WTC11 (cell line): ENCODE data around the gene DSTYK. TPM values are rescaled to one million over a fixed set of nuclear protein-coding genes. Genes with fewer than 3 reads are reported as not detected.

ENCODE experiments used
- ATAC-seq: fragments of 200-7000 bp; cut with Tn5 transposase; 2 replicates; pipeline ENCODE4 v1.10.0; 2021; ENCODE audit warnings: mild to moderate bottlenecking, moderate library complexity
- CTCF ChIA-PET: fragments of 300-600 bp; sonication (Branson Sonifier 250); formaldehyde crosslinking; loops from one replicate; lab custom pipeline; 2021; ENCODE audit warnings: antibody characterized with exemption; lab: Charles Lee
- POLR2A ChIA-PET: fragments of 350-600 bp; sonication (Branson Sonifier 250); formaldehyde crosslinking; loops from one replicate; lab custom pipeline; 2021; ENCODE audit warnings: antibody characterized with exemption; lab: Charles Lee
- DNase-seq: peaks from one replicate; pipeline ENCODE4 v3.0.0; 2021; ENCODE audit warnings: low spot score
- H3K27ac Mint-ChIP-seq: 2 replicates; pipeline ENCODE4 v1.8.0; 2021; ENCODE audit warnings: mixed read lengths
- H3K27me3 Mint-ChIP-seq: 2 replicates; pipeline ENCODE4 v1.8.0; 2021; ENCODE audit warnings: low read depth, mild to moderate bottlenecking, moderate library complexity, mixed read lengths
- H3K36me3 Mint-ChIP-seq: 2 replicates; pipeline ENCODE4 v1.8.0; 2021; ENCODE audit warnings: mixed read lengths
- H3K4me1 Mint-ChIP-seq: 2 replicates; pipeline ENCODE4 v1.8.0; 2022; ENCODE audit warnings: mixed read lengths
- H3K4me3 Mint-ChIP-seq: 2 replicates; pipeline ENCODE4 v1.8.0; 2021; ENCODE audit warnings: mild to moderate bottlenecking, moderate library complexity, mixed read lengths
- H3K9me3 Mint-ChIP-seq: 2 replicates; pipeline ENCODE4 v1.8.0; 2021; ENCODE audit warnings: mixed read lengths
- CTCF ChIP-seq: fragments of 200-600 bp; IDR thresholded peaks from 2 replicates; pipeline ENCODE4 v1.8.0; 2022; ENCODE audit warnings: antibody characterized with exemption
- GTF2I ChIP-seq: fragments of 250-450 bp; sonication (Bioruptor Pico); conservative IDR thresholded peaks from 2 replicates; pipeline ENCODE4 v1.4.0; 2021; ENCODE audit warnings: mild to moderate bottlenecking
- MYBL2 ChIP-seq: sonication (generic); formaldehyde crosslinking; IDR thresholded peaks from 2 replicates; pipeline ENCODE4 v1.8.1; 2023; ENCODE audit warnings: mild to moderate bottlenecking, moderate library complexity, missing genetic modification reagents
- NR2C2 ChIP-seq: sonication (generic); formaldehyde crosslinking; IDR thresholded peaks from 2 replicates; pipeline ENCODE4 v1.8.0; 2022; ENCODE audit warnings: mild to moderate bottlenecking, missing genetic modification reagents
- NR3C1 ChIP-seq: sonication (generic); formaldehyde crosslinking; conservative IDR thresholded peaks from 2 replicates; pipeline ENCODE4 v1.8.1; 2023; ENCODE audit warnings: low read depth, mild to moderate bottlenecking, missing genetic modification reagents
- RELA ChIP-seq: sonication (generic); formaldehyde crosslinking; IDR thresholded peaks from 2 replicates; pipeline ENCODE4 v1.8.1; 2022; ENCODE audit warnings: missing genetic modification reagents, mild to moderate bottlenecking, borderline replicate concordance
- RORB ChIP-seq: fragments of 250-450 bp; sonication (Bioruptor Pico); IDR thresholded peaks from 2 replicates; pipeline ENCODE4 v1.9.0; 2021; ENCODE audit warnings: mild to moderate bottlenecking
- SP1 ChIP-seq: sonication (generic); formaldehyde crosslinking; conservative IDR thresholded peaks from 2 replicates; pipeline ENCODE4 v1.8.1; 2022; ENCODE audit warnings: missing genetic modification reagents
- ZBTB21 ChIP-seq: sonication (generic); formaldehyde crosslinking; IDR thresholded peaks from 2 replicates; pipeline ENCODE4 v1.8.1; 2023; ENCODE audit warnings: mild to moderate bottlenecking, missing genetic modification reagents, borderline replicate concordance
- ZNF138 ChIP-seq: sonication (generic); formaldehyde crosslinking; conservative IDR thresholded peaks from 2 replicates; pipeline ENCODE4 v1.8.1; 2022; ENCODE audit warnings: mild to moderate bottlenecking, moderate library complexity, missing genetic modification reagents
- ZNF219 ChIP-seq: sonication (generic); formaldehyde crosslinking; IDR thresholded peaks from 2 replicates; pipeline ENCODE4 v1.8.0; 2023; ENCODE audit warnings: missing genetic modification reagents, mild to moderate bottlenecking, borderline replicate concordance
- ZNF317 ChIP-seq: sonication (generic); formaldehyde crosslinking; IDR thresholded peaks from 2 replicates; pipeline ENCODE4 v1.8.1; 2023; ENCODE audit warnings: low read depth, mild to moderate bottlenecking, moderate library complexity, missing genetic modification reagents, borderline replicate concordance
- total RNA-seq: library from RNA; stranded (reverse); gene quantifications from 3 replicates; pipeline ENCODE4 v1.2.3, GENCODE V29; 2021
- TF ChIP-seq, protein P1 (sequence below): sonication (generic); formaldehyde crosslinking; IDR thresholded peaks from 2 replicates; pipeline ENCODE4 v1.8.1; 2022; ENCODE audit warnings: missing genetic modification reagents, borderline replicate concordance
- TF ChIP-seq, protein P2 (sequence below): fragments of 250-450 bp; sonication (Bioruptor Pico); IDR thresholded peaks from 2 replicates; pipeline ENCODE4 v1.8.0; 2021; ENCODE audit warnings: mild to moderate bottlenecking
- TF ChIP-seq, protein P3 (sequence below): sonication (generic); formaldehyde crosslinking; IDR thresholded peaks from 2 replicates; pipeline ENCODE4 v1.8.1; 2023; ENCODE audit warnings: mild to moderate bottlenecking, missing genetic modification reagents, moderate library complexity
- TF ChIP-seq, protein P4 (sequence below): sonication (generic); formaldehyde crosslinking; IDR thresholded peaks from 2 replicates; pipeline ENCODE4 v1.8.1; 2022; ENCODE audit warnings: low read depth, mild to moderate bottlenecking, moderate library complexity, missing genetic modification reagents, borderline replicate concordance

The DSTYK gene
- total RNA-seq, 1 experiment from 2014 or later: 11.6 TPM

- TF ChIP-seq, protein P1, sequence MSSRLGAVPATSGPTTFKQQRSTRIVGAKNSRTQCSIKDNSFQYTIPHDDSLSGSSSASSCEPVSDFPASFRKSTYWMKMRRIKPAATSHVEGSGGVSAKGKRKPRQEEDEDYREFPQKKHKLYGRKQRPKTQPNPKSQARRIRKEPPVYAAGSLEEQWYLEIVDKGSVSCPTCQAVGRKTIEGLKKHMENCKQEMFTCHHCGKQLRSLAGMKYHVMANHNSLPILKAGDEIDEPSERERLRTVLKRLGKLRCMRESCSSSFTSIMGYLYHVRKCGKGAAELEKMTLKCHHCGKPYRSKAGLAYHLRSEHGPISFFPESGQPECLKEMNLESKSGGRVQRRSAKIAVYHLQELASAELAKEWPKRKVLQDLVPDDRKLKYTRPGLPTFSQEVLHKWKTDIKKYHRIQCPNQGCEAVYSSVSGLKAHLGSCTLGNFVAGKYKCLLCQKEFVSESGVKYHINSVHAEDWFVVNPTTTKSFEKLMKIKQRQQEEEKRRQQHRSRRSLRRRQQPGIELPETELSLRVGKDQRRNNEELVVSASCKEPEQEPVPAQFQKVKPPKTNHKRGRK (CRISPR knock-in tag): no peak
- TF ChIP-seq ZNF219 (CRISPR knock-in tag): no peak
- TF ChIP-seq RELA (CRISPR knock-in tag): no peak
- no peak for TF ChIP-seq RORB (CRISPR knock-in tag)
- no peak for TF ChIP-seq GTF2I
- TF ChIP-seq, protein P2, sequence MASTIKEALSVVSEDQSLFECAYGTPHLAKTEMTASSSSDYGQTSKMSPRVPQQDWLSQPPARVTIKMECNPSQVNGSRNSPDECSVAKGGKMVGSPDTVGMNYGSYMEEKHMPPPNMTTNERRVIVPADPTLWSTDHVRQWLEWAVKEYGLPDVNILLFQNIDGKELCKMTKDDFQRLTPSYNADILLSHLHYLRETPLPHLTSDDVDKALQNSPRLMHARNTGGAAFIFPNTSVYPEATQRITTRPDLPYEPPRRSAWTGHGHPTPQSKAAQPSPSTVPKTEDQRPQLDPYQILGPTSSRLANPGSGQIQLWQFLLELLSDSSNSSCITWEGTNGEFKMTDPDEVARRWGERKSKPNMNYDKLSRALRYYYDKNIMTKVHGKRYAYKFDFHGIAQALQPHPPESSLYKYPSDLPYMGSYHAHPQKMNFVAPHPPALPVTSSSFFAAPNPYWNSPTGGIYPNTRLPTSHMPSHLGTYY (CRISPR knock-in tag): no peak
- no peak for TF ChIP-seq NR3C1 (CRISPR knock-in tag)
- no peak for TF ChIP-seq ZBTB21
- no peak for TF ChIP-seq CTCF
Measured at GRCh38 chr1:205259998-205260397, 48.5 kb upstream of the DSTYK start (continued).

- no peaks in the 10 kb centered on the region for H3K9me3 Mint-ChIP-seq
- ATAC-seq: no peak
- H3K4me1 Mint-ChIP-seq: peaks cover 32% of the 10 kb centered on the region
- H3K4me3 Mint-ChIP-seq: no peak overlapping the region
- CTCF ChIA-PET: interaction anchor here (1.3 to 6.7 kb wide), 7 partner anchors 12 to 282 kb away, joined by 3 to 166 read pairs (median 8); partner anchors contain the start of gene TMCC2
- DNase-seq: no peak
- no peaks in the 10 kb centered on the region for H3K27me3 Mint-ChIP-seq
- no peak for TF ChIP-seq ZNF138 (CRISPR knock-in tag)
- TF ChIP-seq, protein P3, sequence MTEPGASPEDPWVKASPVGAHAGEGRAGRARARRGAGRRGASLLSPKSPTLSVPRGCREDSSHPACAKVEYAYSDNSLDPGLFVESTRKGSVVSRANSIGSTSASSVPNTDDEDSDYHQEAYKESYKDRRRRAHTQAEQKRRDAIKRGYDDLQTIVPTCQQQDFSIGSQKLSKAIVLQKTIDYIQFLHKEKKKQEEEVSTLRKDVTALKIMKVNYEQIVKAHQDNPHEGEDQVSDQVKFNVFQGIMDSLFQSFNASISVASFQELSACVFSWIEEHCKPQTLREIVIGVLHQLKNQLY (CRISPR knock-in tag): no peak
- TF ChIP-seq, protein P4, sequence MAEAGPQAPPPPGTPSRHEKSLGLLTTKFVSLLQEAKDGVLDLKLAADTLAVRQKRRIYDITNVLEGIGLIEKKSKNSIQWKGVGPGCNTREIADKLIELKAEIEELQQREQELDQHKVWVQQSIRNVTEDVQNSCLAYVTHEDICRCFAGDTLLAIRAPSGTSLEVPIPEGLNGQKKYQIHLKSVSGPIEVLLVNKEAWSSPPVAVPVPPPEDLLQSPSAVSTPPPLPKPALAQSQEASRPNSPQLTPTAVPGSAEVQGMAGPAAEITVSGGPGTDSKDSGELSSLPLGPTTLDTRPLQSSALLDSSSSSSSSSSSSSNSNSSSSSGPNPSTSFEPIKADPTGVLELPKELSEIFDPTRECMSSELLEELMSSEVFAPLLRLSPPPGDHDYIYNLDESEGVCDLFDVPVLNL (CRISPR knock-in tag): no peak
- no peaks in the 10 kb centered on the region for H3K36me3 Mint-ChIP-seq
- POLR2A ChIA-PET: interaction anchor here (0.7 to 2.0 kb wide), 4 partner anchors 14 to 708 kb away, joined by 3 to 6 read pairs (median 4); partner anchors contain the start of gene TMCC2
- H3K27ac Mint-ChIP-seq: no peak overlapping the region
Measured at GRCh38 chr1:205259324-205259832, 47.9 kb upstream of the DSTYK start.

DNA sequence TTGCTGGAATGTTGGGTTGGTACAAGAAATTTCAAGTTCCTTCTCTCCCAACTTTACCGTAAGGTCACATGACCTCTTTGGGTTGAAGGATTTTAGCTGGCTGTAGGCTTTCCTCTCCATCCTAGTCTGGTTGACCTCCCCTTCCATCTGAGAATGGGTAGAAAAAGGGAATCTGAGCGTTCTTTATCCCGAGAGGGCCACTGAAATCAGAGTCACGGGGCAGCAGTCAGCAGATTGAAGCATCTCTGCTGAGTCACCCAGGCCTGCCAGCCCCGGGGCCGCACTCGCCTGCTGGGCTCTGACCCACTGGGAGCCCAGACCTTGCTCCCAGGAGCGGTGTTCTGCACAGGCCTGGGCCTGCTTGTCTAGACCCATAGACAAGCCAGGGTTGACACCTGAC is 47.2 kb upstream of the DSTYK start:
- DNase-seq (no peak), ATAC-seq (no peak)
- Mint-ChIP-seq H3K9me3 (no peaks in the 10 kb centered on the region), H3K27me3 (no peaks in the 10 kb centered on the region), H3K27ac (no peak overlapping the region), H3K36me3 (no peaks in the 10 kb centered on the region), H3K4me3 (no peak overlapping the region), H3K4me1 (peaks cover 32% of the 10 kb centered on the region)
- ChIA-PET POLR2A (interaction anchor here (1.1 to 2.0 kb wide), 2 partner anchors 31 to 54 kb away, joined by 5 to 6 read pairs; partner anchors contain the start of gene TMCC2), CTCF (interaction anchor here (1.0 to 6.7 kb wide), 12 partner anchors 12 to 333 kb away, joined by 3 to 166 read pairs (median 4); partner anchors contain the start of gene TMCC2)
- TF ChIP-seq SP1 (CRISPR knock-in tag) (no peak), NR3C1 (CRISPR knock-in tag) (no peak), ZNF317 (CRISPR knock-in tag) (no peak), NR2C2 (CRISPR knock-in tag) (no peak), MYBL2 (CRISPR knock-in tag) (no peak)
